ENCODE measurements around the gene KPNA5.

Gene KPNA5

GRCh38 chr6:116772450-116772849 lies 91.4 kb downstream of the KPNA5 start:
- DNase-seq (ENCODE audit: extremely low read depth, low read depth), result no peak
- H3K4me3 ChIP-seq (replicated peaks; ENCODE audit: low read depth, low read length), result no peak overlapping the region
- no peak for TF ChIP-seq CTCF (IDR thresholded peaks at IDR 0.05; ENCODE audit: low read depth, low read length, missing control alignments)

GRCh38 chr6:116773886-116774285 lies 92.9 kb downstream of the KPNA5 start:
- DNase-seq (ENCODE audit: extremely low read depth, low read depth), result no peak
- H3K4me3 ChIP-seq (replicated peaks; ENCODE audit: low read depth, low read length), result no peak overlapping the region

GRCh38 chr6:116779573-116780164 lies 98.7 kb downstream of the KPNA5 start:
- peak; percentile 21 for TF ChIP-seq CTCF (IDR thresholded peaks at IDR 0.05; ENCODE audit: low read depth, low read length, missing control alignments)
- H3K4me3 ChIP-seq (replicated peaks; ENCODE audit: low read depth, low read length), result no peak overlapping the region
- peak; percentile 11 for DNase-seq (ENCODE audit: extremely low read depth, low read depth)

More at GRCh38 chr6:116773886-116774285, 92.9 kb downstream of the KPNA5 start:
- no peak for TF ChIP-seq CTCF (IDR thresholded peaks at IDR 0.05; ENCODE audit: low read depth, low read length, missing control alignments)

- no peak for TF ChIP-seq CTCF (IDR thresholded peaks at IDR 0.05; ENCODE audit: low read depth, low read length, missing control alignments)
- DNase-seq (ENCODE audit: extremely low read depth, low read depth), result no peak
- no peak overlapping the region for H3K4me3 ChIP-seq (replicated peaks; ENCODE audit: low read depth, low read length)
Observed at GRCh38 chr6:116783852-116784251, 102.8 kb downstream of the KPNA5 start.

Data from HFF-Myc (cell line).